Smooth muscle cell (in vitro differentiated cells): Measurements from ENCODE around the gene PDSS1. TPM values are rescaled to one million over a fixed set of nuclear protein-coding genes. Genes with fewer than 3 reads are reported as not detected.

ENCODE experiments used
- DNase-seq: peaks from one replicate; lab custom pipeline; 2025; ENCODE audit not compliant: unreplicated experiment; lab: John Stamatoyannopoulos, UW
- H2AFZ ChIP-seq: fragments of 200-600 bp; sonication (generic); 2 replicates; pipeline ENCODE4 v1.6.0; 2016; ENCODE audit warnings: antibody characterized with exemption, low read depth, mild to moderate bottlenecking
- H3F3A ChIP-seq: fragments of 200-600 bp; sonication (generic); 2 replicates; pipeline ENCODE4 v1.6.0; 2017; ENCODE audit warnings: antibody characterized with exemption, low read depth
- H3K27ac ChIP-seq: fragments of 200-600 bp; sonication (generic); 2 replicates; pipeline ENCODE4 v1.5.1; 2016; ENCODE audit warnings: low read depth, mild to moderate bottlenecking
- H3K27me3 ChIP-seq: fragments of 200-600 bp; sonication (generic); 2 replicates; pipeline ENCODE4 v1.6.1; 2016; ENCODE audit warnings: low read depth, mild to moderate bottlenecking
- H3K36me3 ChIP-seq: fragments of 200-600 bp; sonication (generic); 2 replicates; pipeline ENCODE4 v1.5.1; 2016; ENCODE audit warnings: low read depth
- H3K4me1 ChIP-seq: fragments of 200-600 bp; sonication (generic); 2 replicates; pipeline ENCODE4 v1.5.1; 2016; ENCODE audit warnings: low read depth
- H3K4me2 ChIP-seq: fragments of 200-600 bp; sonication (generic); 2 replicates; pipeline ENCODE4 v1.6.0; 2016; ENCODE audit warnings: mild to moderate bottlenecking
- H3K4me3 ChIP-seq: fragments of 200-600 bp; sonication (generic); 2 replicates; pipeline ENCODE4 v1.5.1; 2016; ENCODE audit warnings: mild to moderate bottlenecking
- H3K79me2 ChIP-seq: fragments of 200-600 bp; sonication (generic); 2 replicates; pipeline ENCODE4 v1.6.0; 2016; ENCODE audit warnings: low read depth, mild to moderate bottlenecking
- H3K9ac ChIP-seq: fragments of 200-600 bp; sonication (generic); 2 replicates; pipeline ENCODE4 v1.6.0; 2016; ENCODE audit warnings: low read depth
- H3K9me3 ChIP-seq: fragments of 200-600 bp; sonication (generic); replicated peaks from 2 replicates; pipeline ENCODE4 v1.5.1; 2016; ENCODE audit warnings: low read depth
- H4K20me1 ChIP-seq: fragments of 200-600 bp; sonication (generic); 2 replicates; pipeline ENCODE4 v1.6.0; 2016; ENCODE audit warnings: low read depth
- WGBS: methylation state at CpG from one replicate; pipeline ENCODE4 v1.1.7; 2016; ENCODE audit warnings: low lambda C conversion rate; 5-methylcytosine and 5-hydroxymethylcytosine counted together
- polyA plus RNA-seq: library from polyadenylated mRNA; unstranded; fragments of >200 nt; fragmentation: Nextera tagmentation; extraction: Ambion mirVana; gene quantifications from 2 replicates; pipeline ENCODE4 v1.2.1, GENCODE V29; 2016
- total RNA-seq: library from RNA; depleted of rRNA; stranded (reverse); fragments of >200 nt; gene quantifications from 2 replicates; pipeline ENCODE4 v1.2.3, GENCODE V29; 2014
- TF ChIP-seq, protein P1 (sequence below): fragments of 200-600 bp; sonication (generic); IDR thresholded peaks from 2 replicates; pipeline ENCODE4 v1.5.1; 2017; ENCODE audit warnings: borderline replicate concordance, mild to moderate bottlenecking, antibody characterized with exemption; ENCODE audit not compliant: insufficient read depth, poor library complexity, severe bottlenecking

Gene PDSS1
- total and polyA plus RNA-seq, 2 experiments from 2014 or later, result 5.1 to 14.0 TPM

DNA sequence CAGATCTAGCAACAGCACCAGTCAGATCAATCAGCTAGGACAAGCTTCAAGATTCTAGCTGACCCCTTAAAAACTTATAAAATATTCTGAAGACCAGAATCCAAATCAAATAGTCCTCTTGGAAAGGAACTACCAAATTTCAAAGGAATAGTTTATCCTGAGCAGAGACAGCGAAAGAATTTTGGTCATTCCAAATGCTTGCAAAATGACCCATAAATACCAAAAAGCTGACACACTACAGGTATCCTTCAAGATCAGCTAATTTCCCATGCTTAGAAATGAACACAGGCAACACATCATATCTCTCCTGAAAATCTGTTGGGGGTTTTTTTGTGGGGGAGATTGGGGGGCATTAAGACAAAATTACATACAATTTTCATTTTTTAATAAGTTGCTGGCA, 78.8 kb downstream of the PDSS1 start:
- no peak overlapping the region for H3K4me3 ChIP-seq
- no peaks in the 10 kb centered on the region for H3K36me3 ChIP-seq
- no peak overlapping the region for H2AFZ ChIP-seq
- H3K4me2 ChIP-seq, result peak overlapping the region; percentile 9
- no peak overlapping the region for H3K9ac ChIP-seq
- no peaks in the 10 kb centered on the region for H3F3A ChIP-seq
- peak overlapping the region; percentile 94 for H3K27ac ChIP-seq
- DNase-seq, result no peak
- no peaks in the 10 kb centered on the region for H3K27me3 ChIP-seq
- peaks cover 91% of the 10 kb centered on the region for H4K20me1 ChIP-seq
- peaks cover 6% of the 10 kb centered on the region for H3K4me1 ChIP-seq
- 60% methylated on average over 1 of the region's 1 CpG for WGBS
- H3K79me2 ChIP-seq, result peaks cover 84% of the 10 kb centered on the region
- TF ChIP-seq, protein P1, sequence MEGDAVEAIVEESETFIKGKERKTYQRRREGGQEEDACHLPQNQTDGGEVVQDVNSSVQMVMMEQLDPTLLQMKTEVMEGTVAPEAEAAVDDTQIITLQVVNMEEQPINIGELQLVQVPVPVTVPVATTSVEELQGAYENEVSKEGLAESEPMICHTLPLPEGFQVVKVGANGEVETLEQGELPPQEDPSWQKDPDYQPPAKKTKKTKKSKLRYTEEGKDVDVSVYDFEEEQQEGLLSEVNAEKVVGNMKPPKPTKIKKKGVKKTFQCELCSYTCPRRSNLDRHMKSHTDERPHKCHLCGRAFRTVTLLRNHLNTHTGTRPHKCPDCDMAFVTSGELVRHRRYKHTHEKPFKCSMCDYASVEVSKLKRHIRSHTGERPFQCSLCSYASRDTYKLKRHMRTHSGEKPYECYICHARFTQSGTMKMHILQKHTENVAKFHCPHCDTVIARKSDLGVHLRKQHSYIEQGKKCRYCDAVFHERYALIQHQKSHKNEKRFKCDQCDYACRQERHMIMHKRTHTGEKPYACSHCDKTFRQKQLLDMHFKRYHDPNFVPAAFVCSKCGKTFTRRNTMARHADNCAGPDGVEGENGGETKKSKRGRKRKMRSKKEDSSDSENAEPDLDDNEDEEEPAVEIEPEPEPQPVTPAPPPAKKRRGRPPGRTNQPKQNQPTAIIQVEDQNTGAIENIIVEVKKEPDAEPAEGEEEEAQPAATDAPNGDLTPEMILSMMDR, result no peak
- H3K9me3 ChIP-seq, result no peaks in the 10 kb centered on the region

GRCh38 chr10:26777686-26778085, 80.2 kb downstream of the PDSS1 start:
- 100% methylated on average over 2 of the region's 2 CpGs for WGBS
- Histone ChIP-seq H3F3A (no peaks in the 10 kb centered on the region), H4K20me1 (peaks cover 86% of the 10 kb centered on the region), H3K9ac (no peak overlapping the region), H3K4me2 (no peak overlapping the region), H3K27me3 (no peaks in the 10 kb centered on the region), H2AFZ (no peak overlapping the region), H3K79me2 (peaks cover 76% of the 10 kb centered on the region), H3K4me3 (no peak overlapping the region), H3K27ac (peak overlapping the region; percentile 94), H3K9me3 (no peaks in the 10 kb centered on the region), H3K4me1 (peaks cover 15% of the 10 kb centered on the region), H3K36me3 (no peaks in the 10 kb centered on the region)
- no peak for DNase-seq
- TF ChIP-seq, protein P1, result no peak

DNA sequence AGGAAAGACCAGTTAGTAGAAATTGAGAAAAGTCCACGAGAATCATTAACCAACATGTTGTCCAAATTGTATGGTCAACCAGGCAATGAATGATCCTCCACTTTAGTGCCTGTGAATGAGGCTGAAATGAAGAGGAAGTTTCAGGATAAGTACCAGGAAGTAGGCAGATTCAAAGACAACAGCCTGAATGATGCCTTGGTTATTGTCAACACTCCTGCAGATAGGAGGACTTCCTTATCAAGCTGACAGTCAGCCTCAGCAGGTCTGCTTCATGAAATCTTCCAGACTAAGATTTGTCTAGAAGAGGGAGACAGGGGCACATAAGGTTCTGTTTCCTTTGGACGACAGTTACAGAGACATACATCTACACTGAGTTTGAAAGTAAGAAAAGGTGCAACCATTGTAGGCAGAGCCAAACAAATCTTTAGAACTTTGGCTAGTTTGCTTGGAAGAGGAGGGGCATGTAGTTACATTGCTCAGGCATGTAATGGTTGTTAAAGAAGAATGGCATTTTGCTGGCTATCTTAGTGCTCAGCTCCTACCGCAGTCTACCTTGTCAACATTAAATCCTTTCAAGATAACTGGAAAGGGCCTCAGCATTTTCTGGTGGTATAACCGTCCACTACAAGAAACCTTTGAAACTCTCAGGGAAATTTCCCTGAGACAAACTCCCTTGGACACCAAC, 81.8 kb downstream of the PDSS1 start:
- peak overlapping the region; percentile 27 for H3K4me2 ChIP-seq
- no peaks in the 10 kb centered on the region for H3K9me3 ChIP-seq
- peaks cover 73% of the 10 kb centered on the region for H3K79me2 ChIP-seq
- TF ChIP-seq, protein P1, result no peak
- H3K9ac ChIP-seq, result peak overlapping the region; percentile 20
- no peak for DNase-seq
- H3F3A ChIP-seq, result no peaks in the 10 kb centered on the region
- H3K27ac ChIP-seq, result peak overlapping the region; percentile 94
- 58% methylated on average over 4 of the region's 4 CpGs for WGBS
- no peaks in the 10 kb centered on the region for H3K36me3 ChIP-seq
- H2AFZ ChIP-seq, result no peak overlapping the region
- H3K4me1 ChIP-seq, result peaks cover 28% of the 10 kb centered on the region
- peaks cover 70% of the 10 kb centered on the region for H4K20me1 ChIP-seq
- no peaks in the 10 kb centered on the region for H3K27me3 ChIP-seq
- no peak overlapping the region for H3K4me3 ChIP-seq
